HG03521 (cell line): Measurements from ENCODE around the gene JMJD7.

Source experiments
- ATAC-seq: cut with Tn5 transposase; IDR thresholded peaks from one replicate; pipeline ENCODE4 v1.9.1; 2021; ENCODE audit warnings: mild to moderate bottlenecking, moderate library complexity; ENCODE audit not compliant: unreplicated experiment

The JMJD7 gene

DNA sequence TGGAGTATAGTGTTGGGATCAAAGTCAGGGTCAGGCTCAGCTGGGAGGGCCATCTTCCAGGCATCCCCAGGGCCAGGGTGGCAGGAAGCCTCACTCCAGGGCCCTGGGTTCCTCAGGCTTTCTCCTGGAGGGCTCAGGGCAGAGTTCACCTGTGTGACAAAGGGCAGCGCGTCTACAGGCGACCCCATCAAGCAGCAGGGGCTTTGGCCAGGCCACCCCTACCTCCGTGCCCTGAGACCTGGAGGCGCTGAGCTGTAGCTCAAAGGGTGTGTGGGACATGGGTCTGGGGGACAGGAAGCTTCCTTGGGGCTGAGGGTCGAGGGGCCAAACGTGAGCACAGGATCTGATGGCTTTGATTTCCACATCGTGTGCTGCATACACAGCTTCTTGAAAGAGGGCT, 53.2 kb downstream of the JMJD7 start:
- no peak for ATAC-seq

DNA sequence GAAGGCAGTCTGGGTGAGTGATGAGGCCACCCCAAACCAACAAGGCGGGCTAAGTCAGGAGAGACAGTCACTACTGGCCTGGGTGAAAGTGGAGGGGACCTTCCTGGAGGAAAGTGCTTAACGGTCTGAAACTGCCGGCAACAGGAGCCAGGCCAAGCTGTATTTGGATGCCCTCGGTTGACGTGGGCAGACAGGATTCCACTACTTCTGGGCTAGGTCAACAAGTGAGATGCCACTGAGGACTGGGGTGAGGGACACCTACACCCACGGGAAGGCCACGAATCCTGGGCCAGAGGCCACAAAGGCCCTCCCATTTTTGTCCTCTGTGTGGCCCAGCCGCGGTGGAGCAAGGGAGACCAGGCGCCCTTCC, 53.6 kb downstream of the JMJD7 start:
- no peak for ATAC-seq

DNA sequence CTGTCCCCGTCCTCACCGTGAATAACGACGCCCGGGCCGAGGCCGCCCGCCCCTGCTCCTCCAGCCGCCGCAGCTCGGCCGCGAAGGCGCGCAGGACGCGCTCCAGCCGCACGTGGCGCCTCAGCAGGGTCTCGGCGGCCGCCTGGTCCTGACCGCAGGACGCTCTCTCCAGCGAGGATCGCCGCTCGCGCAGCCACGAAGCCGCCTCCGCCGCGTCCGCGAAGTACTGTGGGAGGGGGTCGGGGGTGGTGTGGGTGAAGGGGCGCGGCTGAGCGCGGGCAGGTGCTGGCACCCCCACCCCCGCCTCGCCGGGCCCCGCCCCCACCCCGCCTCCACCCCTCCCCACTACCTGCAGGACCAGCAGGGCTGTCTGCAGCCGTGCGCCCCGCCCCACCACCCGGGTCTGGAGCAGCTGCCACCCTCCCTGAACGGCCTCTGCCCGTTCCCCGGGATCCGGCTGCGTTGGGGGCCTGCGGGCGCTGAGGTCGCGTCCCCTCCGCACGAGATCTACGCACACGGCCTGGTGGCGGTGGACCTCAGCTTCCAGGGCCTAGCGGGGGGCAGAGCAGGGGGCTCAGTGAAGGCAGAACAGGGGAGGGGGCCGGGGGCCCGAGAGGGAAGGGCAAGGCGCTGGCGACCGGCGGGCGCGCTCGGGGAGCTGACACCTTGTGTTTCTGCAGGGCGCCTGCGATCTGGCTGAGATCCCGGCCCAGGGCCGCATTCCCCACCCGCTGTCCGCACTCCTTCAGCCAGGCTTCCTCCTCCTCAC, 54.2 kb downstream of the JMJD7 start:
- no peak for ATAC-seq

DNA sequence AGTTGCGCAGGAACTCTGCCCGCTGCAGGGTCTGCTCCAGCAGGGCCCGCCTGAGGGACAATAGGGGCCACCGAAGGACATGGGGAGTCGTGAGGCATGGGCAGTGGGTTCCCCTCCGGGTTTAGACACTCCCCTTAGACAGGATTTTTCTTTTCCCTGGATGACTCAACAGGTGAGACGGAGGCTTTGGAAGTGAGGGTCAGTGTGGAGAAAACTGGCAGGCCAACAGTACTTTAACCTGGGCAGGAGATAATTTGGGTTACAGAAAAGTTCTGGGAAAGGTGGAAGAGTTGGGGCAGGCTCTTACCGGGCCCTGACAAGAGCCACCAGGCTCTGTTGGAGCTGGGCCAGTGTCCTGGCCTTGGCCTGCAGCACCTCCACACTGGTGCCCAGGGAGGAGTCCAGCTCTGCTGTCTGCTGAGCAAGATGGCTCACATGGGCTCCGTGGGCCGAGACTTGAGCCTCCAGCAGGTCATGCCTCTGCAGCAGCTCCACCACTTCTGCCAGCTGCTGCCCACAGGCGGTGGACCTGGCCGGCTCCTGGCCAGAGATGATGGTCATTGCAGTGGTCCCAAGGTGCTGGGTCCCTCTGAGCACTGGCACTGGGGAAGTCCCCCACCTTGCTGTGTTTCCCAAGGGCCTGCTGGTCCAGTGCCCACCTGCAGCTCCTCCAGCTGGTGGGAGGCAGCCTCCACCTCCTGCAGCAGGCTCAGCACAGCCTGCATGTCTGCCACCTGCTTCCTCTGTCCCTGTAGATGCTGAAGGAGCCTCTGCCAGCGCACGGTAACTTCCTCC, 55.0 kb downstream of the JMJD7 start:
- ATAC-seq, result no peak

DNA sequence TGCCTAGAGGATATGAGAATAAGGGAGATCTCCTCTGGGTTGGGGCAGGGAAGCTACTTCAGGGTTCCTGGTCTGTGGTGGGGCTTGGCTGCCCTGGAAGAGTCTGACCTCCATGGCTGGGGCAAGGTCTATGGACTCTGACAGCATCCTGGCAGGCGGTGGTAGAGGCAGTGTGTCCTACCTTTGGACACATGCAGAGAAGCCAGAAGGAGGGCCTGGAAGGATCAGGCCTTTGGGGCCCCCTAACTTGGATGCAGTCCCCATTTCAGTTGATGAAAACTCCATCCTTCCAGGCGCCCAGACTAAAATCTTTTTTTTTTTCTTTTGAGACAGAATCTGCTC, 55.6 kb downstream of the JMJD7 start:
- no peak for ATAC-seq

DNA sequence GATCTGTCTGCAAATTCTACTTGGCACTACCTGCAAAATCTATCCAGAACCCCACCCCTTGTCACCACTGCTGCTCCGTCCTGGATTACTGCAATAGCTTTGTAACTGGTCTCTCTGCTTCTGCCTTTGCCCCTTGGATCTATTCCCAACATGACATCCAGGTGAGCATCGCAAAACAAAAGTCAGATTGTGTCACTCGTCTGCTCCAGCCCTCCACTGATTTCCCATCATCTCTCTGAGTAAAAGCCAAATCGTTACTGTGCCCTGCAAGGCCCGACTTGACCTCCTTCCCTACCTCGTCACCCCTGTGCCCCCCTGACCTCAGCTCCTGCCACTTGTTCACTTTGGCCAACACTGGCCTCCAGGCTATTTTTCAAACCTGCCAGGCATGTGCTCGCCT, 56.6 kb downstream of the JMJD7 start:
- no peak for ATAC-seq

DNA sequence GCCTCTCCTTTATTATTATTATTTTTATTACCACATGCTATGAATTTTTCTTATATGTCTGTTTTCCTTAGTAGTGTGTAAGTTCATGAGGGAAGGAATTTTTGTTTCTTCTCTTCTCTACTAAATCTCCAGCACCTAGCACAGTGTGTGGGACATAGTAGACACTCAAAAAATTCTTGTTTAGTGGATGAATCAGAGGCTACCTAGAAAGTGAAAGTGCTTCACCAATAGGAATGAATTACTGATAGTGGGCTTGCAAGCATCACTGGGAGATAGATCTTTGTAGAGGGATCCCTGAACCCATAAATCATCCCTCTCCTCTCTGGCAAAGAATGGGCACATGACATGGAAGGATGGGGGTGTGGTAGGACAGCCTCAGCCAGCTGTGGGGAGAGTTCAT, 57.4 kb downstream of the JMJD7 start:
- no peak for ATAC-seq

DNA sequence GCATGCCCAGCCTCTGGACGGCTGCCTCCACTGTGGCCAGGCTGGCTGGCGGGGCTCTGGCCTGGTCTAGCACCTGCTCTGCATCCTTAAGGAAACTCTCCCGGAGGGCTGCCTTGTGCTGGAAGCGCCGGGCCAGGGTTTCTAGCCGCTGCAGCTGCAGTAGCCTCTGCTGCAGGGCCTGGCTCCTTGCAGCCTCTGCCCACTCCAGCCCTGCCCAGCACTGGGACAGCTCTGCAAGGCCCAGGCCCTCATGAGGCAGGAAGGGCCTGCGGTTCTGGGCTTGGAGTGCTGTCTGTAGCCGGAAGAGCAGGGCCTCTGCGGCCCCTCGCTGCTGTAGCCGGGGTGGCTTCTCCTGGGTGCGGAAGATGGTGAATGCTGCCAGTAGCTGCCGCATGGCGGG, 57.9 kb downstream of the JMJD7 start:
- ATAC-seq, result no peak

DNA sequence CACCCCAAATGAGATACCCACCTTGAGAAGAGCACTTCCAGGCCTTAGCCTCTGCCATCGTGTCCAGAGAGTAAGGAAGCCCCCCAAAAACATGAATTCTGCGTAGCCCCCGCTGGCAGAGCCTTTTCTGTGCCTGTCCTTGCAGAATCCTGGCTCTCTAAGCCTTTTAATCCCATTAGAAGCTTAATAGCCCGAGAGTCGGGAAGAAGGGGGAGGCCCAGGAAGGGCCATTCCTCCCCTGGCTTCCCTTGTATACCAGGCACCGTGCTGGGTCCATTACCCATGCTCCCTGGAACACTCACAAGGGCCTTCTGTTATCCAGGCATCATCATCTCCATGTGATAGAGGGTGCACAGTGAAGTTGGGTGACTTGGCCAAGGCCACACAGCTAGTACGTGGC, 58.8 kb downstream of the JMJD7 start:
- no peak for ATAC-seq

DNA sequence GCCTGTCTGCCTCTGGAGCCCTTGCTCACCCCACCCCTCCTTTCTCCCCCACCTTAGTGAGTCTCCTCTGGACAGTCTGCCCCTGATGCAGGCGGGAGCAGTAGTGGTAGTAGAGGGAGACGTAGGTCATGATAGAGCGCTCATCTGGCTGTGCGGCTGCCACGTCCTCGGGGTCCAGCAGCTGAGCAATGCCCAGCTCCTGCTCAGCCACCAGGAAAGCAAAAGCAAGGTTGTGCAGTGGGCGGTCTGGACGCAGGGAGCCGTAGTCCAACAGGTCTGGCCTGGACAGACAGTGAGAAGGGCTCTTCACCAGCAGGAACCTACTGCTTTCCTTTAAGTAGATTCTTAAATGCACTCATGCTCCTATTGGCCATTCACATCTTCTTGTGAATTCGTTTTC, 59.3 kb downstream of the JMJD7 start:
- no peak for ATAC-seq
